ENCODE data around the gene ARL14. TPM values are rescaled to one million over a fixed set of nuclear protein-coding genes. Genes with fewer than 3 reads are reported as not detected.

The ARL14 gene
- total and polyA plus RNA-seq, 8 donors: not detected

- Histone ChIP-seq H3K36me3 (no peaks in the 10 kb centered on the region), H3K4me3 (no peak overlapping the region), H3K27ac (no peak overlapping the region), H3K27me3 (no peaks in the 10 kb centered on the region), H3K4me1 (no peaks in the 10 kb centered on the region), H3K9me3 (no peaks in the 10 kb centered on the region)
- intact Hi-C loops (cut with DNase I): no loop called here
- TF ChIP-seq, protein P1, sequence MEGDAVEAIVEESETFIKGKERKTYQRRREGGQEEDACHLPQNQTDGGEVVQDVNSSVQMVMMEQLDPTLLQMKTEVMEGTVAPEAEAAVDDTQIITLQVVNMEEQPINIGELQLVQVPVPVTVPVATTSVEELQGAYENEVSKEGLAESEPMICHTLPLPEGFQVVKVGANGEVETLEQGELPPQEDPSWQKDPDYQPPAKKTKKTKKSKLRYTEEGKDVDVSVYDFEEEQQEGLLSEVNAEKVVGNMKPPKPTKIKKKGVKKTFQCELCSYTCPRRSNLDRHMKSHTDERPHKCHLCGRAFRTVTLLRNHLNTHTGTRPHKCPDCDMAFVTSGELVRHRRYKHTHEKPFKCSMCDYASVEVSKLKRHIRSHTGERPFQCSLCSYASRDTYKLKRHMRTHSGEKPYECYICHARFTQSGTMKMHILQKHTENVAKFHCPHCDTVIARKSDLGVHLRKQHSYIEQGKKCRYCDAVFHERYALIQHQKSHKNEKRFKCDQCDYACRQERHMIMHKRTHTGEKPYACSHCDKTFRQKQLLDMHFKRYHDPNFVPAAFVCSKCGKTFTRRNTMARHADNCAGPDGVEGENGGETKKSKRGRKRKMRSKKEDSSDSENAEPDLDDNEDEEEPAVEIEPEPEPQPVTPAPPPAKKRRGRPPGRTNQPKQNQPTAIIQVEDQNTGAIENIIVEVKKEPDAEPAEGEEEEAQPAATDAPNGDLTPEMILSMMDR (IDR thresholded peaks at IDR 0.05): no peak
- ATAC-seq (no peak), DNase-seq (no peak)
Measured at GRCh38 chr3:160693191-160693590, 16.2 kb downstream of the ARL14 start.

- DNase-seq (no peak), ATAC-seq (no peak)
- Histone ChIP-seq H3K27me3 (no peaks in the 10 kb centered on the region), H3K4me3 (no peak overlapping the region), H3K4me1 (no peaks in the 10 kb centered on the region), H3K36me3 (no peaks in the 10 kb centered on the region), H3K9me3 (no peaks in the 10 kb centered on the region), H3K27ac (no peak overlapping the region)
- TF ChIP-seq, protein P1 (IDR thresholded peaks at IDR 0.05): no peak
- intact Hi-C loops (cut with DNase I): no loop called here
Measured at GRCh38 chr3:160694345-160694744, 17.4 kb downstream of the ARL14 start.

DNA sequence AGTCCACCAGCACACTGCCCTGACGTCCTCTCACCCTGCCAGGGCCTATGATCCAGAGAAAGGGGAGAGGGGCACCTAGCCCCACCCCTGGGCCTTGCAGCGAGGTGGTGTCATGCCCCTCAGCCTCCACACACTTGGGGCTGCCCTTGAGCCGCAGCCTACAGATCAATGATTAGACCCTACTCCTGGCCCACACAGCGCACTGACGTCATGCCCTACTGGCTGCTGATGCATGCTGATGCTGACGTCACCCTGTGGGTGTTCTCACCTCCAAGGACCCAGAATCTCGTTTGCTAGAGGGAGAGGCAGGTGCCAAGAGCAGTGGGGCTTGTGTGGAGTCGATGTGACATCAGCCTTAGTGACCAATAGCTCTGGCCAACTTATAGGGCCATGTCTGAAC, 18.0 kb downstream of the ARL14 start:
- Histone ChIP-seq H3K4me3 (no peak overlapping the region), H3K27me3 (no peaks in the 10 kb centered on the region), H3K36me3 (no peaks in the 10 kb centered on the region), H3K27ac (no peak overlapping the region), H3K4me1 (no peaks in the 10 kb centered on the region), H3K9me3 (no peaks in the 10 kb centered on the region)
- TF ChIP-seq, protein P1 (IDR thresholded peaks at IDR 0.05): no peak
- ATAC-seq: no peak
- intact Hi-C loops (cut with DNase I): no loop called here
- DNase-seq: no peak

DNA sequence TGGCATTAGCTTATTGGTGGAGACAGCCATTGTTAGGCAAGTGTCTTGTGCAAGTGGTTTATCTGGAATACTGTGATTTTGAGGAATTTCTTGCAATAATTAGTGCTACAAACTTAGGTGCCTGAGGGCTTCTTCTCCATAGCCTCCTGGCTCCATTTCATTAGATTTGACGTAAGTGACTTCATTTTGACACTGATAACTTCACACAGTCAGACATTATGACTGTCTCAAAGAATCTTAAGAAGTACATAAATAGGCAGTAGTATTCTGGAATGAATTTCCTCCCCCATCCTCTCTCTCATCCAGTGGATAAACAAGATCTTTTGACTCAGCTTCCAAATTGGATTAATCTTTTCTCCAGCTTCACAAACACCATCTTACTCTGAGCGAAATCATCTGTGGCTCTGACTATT, 19.0 kb downstream of the ARL14 start:
- no peaks in the 10 kb centered on the region for H3K9me3 ChIP-seq
- TF ChIP-seq, protein P1 (IDR thresholded peaks at IDR 0.05): no peak
- no peaks in the 10 kb centered on the region for H3K27me3 ChIP-seq
- H3K27ac ChIP-seq: no peak overlapping the region
- H3K4me3 ChIP-seq: no peak overlapping the region
- H3K4me1 ChIP-seq: no peaks in the 10 kb centered on the region
- no peak for DNase-seq
- H3K36me3 ChIP-seq: no peaks in the 10 kb centered on the region
- intact Hi-C loops (cut with DNase I): no loop called here
- ATAC-seq: no peak

GRCh38 chr3:160697637-160698380, 20.8 kb downstream of the ARL14 start:
- H3K4me1 ChIP-seq: no peaks in the 10 kb centered on the region
- intact Hi-C loops (cut with DNase I): no loop called here
- no peaks in the 10 kb centered on the region for H3K27me3 ChIP-seq
- no peak overlapping the region for H3K27ac ChIP-seq
- ATAC-seq (no peak), DNase-seq (no peak)
- no peaks in the 10 kb centered on the region for H3K36me3 ChIP-seq
- TF ChIP-seq, protein P1 (IDR thresholded peaks at IDR 0.05): no peak
- no peak overlapping the region for H3K4me3 ChIP-seq
- no peaks in the 10 kb centered on the region for H3K9me3 ChIP-seq

Data from left lung (tissue), 10 donors.